Neural progenitor cell (in vitro differentiated cells): ENCODE measurements around the gene FUT7. TPM values are rescaled to one million over a fixed set of nuclear protein-coding genes. Genes with fewer than 3 reads are reported as not detected.

Experiments used
- DNase-seq: peaks from one replicate; pipeline ENCODE4 v3.0.0-alpha.2; 2016; ENCODE audit warnings: low spot score
- H2AFZ ChIP-seq: fragments of 200-600 bp; sonication (generic); replicated peaks from 2 replicates; pipeline ENCODE4 v1.6.1; 2016; ENCODE audit warnings: antibody characterized with exemption
- H3F3A ChIP-seq: fragments of 200-600 bp; sonication (generic); 2 replicates; pipeline ENCODE4 v1.6.1; 2016; ENCODE audit warnings: antibody characterized with exemption, low read depth
- H3K27ac ChIP-seq: fragments of 200-600 bp; sonication (generic); 2 replicates; pipeline ENCODE4 v1.5.1; 2016; ENCODE audit warnings: mild to moderate bottlenecking
- H3K27me3 ChIP-seq: fragments of 200-600 bp; sonication (generic); 2 replicates; pipeline ENCODE4 v1.6.1; 2016; ENCODE audit warnings: mild to moderate bottlenecking, moderate library complexity
- H3K36me3 ChIP-seq: fragments of 200-600 bp; sonication (generic); 2 replicates; pipeline ENCODE4 v1.5.1; 2016
- H3K4me1 ChIP-seq: fragments of 200-600 bp; sonication (generic); 2 replicates; pipeline ENCODE4 v1.6.1; 2016; ENCODE audit warnings: mixed run types
- H3K4me2 ChIP-seq: fragments of 200-600 bp; sonication (generic); 2 replicates; pipeline ENCODE4 v1.6.1; 2016
- H3K4me3 ChIP-seq: fragments of 200-600 bp; sonication (generic); 2 replicates; pipeline ENCODE4 v1.5.1; 2016
- H3K79me2 ChIP-seq: fragments of 200-600 bp; sonication (generic); 2 replicates; pipeline ENCODE4 v1.6.1; 2016; ENCODE audit warnings: low read depth
- H3K9ac ChIP-seq: fragments of 200-600 bp; sonication (generic); 2 replicates; pipeline ENCODE4 v1.6.1; 2016
- H3K9me3 ChIP-seq: fragments of 200-600 bp; sonication (generic); 2 replicates; pipeline ENCODE4 v1.5.1; 2016; ENCODE audit warnings: low read depth
- H4K20me1 ChIP-seq: fragments of 200-600 bp; sonication (generic); 2 replicates; pipeline ENCODE4 v1.6.1; 2016; ENCODE audit warnings: low read depth
- H3K27ac Mint-ChIP-seq: 3 replicates; pipeline ENCODE4 v1.8.0; 2021; ENCODE audit warnings: mixed read lengths
- H3K27me3 Mint-ChIP-seq: 2 replicates; pipeline ENCODE4 v1.8.0; 2022; ENCODE audit warnings: low read depth, mild to moderate bottlenecking, inconsistent platforms, moderate library complexity, mixed read lengths; ENCODE audit not compliant: insufficient read depth
- H3K36me3 Mint-ChIP-seq: 3 replicates; pipeline ENCODE4 v1.8.0; 2021; ENCODE audit warnings: mixed read lengths
- H3K4me1 Mint-ChIP-seq: 3 replicates; pipeline ENCODE4 v1.8.0; 2021; ENCODE audit warnings: mixed read lengths
- H3K4me3 Mint-ChIP-seq: 3 replicates; pipeline ENCODE4 v1.8.0; 2021; ENCODE audit warnings: mild to moderate bottlenecking, moderate library complexity, mixed read lengths
- H3K9me3 Mint-ChIP-seq: 3 replicates; pipeline ENCODE4 v1.8.0; 2020; ENCODE audit warnings: mixed read lengths
- CTCF ChIP-seq: fragments of 200-600 bp; sonication (generic); IDR thresholded peaks from 2 replicates; pipeline ENCODE4 v1.5.1; 2017; ENCODE audit warnings: antibody characterized with exemption, mild to moderate bottlenecking
- EZH2 ChIP-seq: fragments of 200-600 bp; sonication (generic); IDR thresholded peaks from 2 replicates; pipeline ENCODE4 v1.6.1; 2017; ENCODE audit warnings: antibody characterized with exemption, mild to moderate bottlenecking, moderate library complexity
- EZH2phosphoT487 ChIP-seq: fragments of 200-600 bp; sonication (generic); IDR thresholded peaks from 2 replicates; pipeline ENCODE4 v1.6.1; 2017; ENCODE audit warnings: antibody characterized with exemption
- total RNA-seq: library from RNA; depleted of rRNA; stranded (reverse); fragments of >200 nt; gene quantifications from 2 replicates; pipeline ENCODE4 v1.2.3, GENCODE V29; 2015; ENCODE audit warnings: low replicate concordance

The FUT7 gene
- total RNA-seq, 1 donor from 2014 or later = not detected

DNA sequence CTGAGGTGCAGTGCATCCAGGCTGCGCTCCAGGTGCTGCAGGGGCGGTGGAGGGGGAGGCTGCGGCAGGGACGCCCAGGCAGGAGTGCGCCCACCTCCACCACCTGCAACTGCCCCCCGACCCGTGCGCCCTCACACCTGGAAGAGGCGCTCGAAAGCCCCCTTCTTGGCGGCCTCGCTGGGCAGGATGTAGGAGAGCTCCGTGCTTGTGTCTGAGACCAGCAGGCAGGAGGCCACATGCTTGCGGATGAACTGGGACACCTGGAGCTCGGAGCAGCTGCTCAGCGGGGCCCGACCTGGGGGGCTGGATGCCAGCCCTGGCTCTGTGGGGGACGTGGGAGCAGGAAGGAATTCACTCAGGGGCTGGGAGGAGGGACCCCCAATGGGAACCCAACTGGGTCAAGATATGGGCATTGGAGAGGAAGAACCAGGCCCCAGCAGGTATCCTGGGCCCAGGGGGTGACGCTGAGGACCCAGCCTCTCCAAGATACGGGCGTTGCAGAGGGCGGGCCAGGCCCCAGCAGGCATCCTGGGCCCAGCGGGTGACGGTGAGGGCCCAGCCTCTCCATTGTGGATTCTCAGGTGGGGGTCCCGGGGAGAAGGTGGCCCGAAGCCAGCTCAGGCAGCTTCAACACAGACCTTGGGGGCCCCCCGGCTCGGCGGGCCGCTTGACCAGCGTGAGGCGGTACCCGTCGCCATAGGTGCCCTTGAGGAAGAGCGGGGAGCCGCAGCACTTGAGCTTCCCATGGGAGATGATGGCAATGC lies 16.9 kb downstream of the FUT7 start:
- no peak overlapping the region for H3K4me3 ChIP-seq
- H3K27me3 Mint-ChIP-seq = peaks cover 2% of the 10 kb centered on the region
- H3K9me3 Mint-ChIP-seq = no peaks in the 10 kb centered on the region
- H3K4me3 Mint-ChIP-seq = no peak overlapping the region
- H3K4me2 ChIP-seq = no peak overlapping the region
- H3K27ac ChIP-seq = no peak overlapping the region
- H3K4me1 Mint-ChIP-seq = no peaks in the 10 kb centered on the region
- H3K36me3 Mint-ChIP-seq = peaks cover 5% of the 10 kb centered on the region
- no peaks in the 10 kb centered on the region for H3K4me1 ChIP-seq
- no peak overlapping the region for H3K27ac Mint-ChIP-seq
- no peaks in the 10 kb centered on the region for H3F3A ChIP-seq
- H4K20me1 ChIP-seq = no peaks in the 10 kb centered on the region
- no peak overlapping the region for H2AFZ ChIP-seq
- TF ChIP-seq EZH2 = no peak
- TF ChIP-seq CTCF = no peak
- no peak for TF ChIP-seq EZH2phosphoT487
- no peaks in the 10 kb centered on the region for H3K36me3 ChIP-seq
- no peaks in the 10 kb centered on the region for H3K9me3 ChIP-seq
- H3K79me2 ChIP-seq = no peaks in the 10 kb centered on the region
- H3K27me3 ChIP-seq = no peaks in the 10 kb centered on the region
- no peak for DNase-seq
- H3K9ac ChIP-seq = no peak overlapping the region

GRCh38 chr9:137014166-137014565 lies 17.7 kb downstream of the FUT7 start:
- Mint-ChIP-seq H3K36me3 (peaks cover 5% of the 10 kb centered on the region), H3K4me3 (no peak overlapping the region), H3K27me3 (peaks cover 2% of the 10 kb centered on the region), H3K9me3 (no peaks in the 10 kb centered on the region), H3K27ac (no peak overlapping the region), H3K4me1 (no peaks in the 10 kb centered on the region)
- Histone ChIP-seq H3K9me3 (no peaks in the 10 kb centered on the region), H4K20me1 (no peaks in the 10 kb centered on the region), H3K27ac (no peak overlapping the region), H3K79me2 (no peaks in the 10 kb centered on the region), H3K4me1 (no peaks in the 10 kb centered on the region), H3K36me3 (no peaks in the 10 kb centered on the region), H2AFZ (no peak overlapping the region), H3K27me3 (no peaks in the 10 kb centered on the region), H3F3A (no peaks in the 10 kb centered on the region), H3K4me3 (no peak overlapping the region), H3K4me2 (no peak overlapping the region), H3K9ac (no peak overlapping the region)
- no peak for TF ChIP-seq EZH2phosphoT487
- no peak for TF ChIP-seq EZH2
- no peak for TF ChIP-seq CTCF
- no peak for DNase-seq

DNA sequence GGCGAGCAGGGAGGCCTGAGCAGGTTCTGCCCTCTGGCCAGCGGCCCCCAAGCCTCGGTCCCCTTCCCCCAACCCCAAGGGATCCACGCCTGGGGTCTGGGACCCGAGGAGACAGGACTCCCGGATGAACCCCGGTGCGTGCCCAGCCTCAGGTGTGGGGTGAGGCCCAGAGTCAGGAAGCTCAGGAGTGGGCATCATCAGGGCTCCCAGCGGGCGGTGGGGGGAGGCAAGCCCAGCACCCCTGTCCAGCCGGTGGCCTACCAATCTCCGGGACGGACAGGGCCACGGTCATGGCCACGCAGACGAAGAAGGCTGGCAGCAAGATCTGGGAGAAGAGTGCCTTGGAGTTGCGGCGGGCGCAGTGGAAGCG lies 18.3 kb downstream of the FUT7 start:
- H3K36me3 ChIP-seq = no peaks in the 10 kb centered on the region

More for the DNA sequence above, 18.3 kb downstream of the FUT7 start:
- Mint-ChIP-seq H3K27me3 (peaks cover 2% of the 10 kb centered on the region), H3K9me3 (no peaks in the 10 kb centered on the region), H3K36me3 (peaks cover 5% of the 10 kb centered on the region), H3K4me3 (no peak overlapping the region), H3K27ac (no peak overlapping the region), H3K4me1 (no peaks in the 10 kb centered on the region)
- no peak overlapping the region for H2AFZ ChIP-seq
- TF ChIP-seq EZH2 = no peak
- TF ChIP-seq EZH2phosphoT487 = no peak
- TF ChIP-seq CTCF = no peak
- no peaks in the 10 kb centered on the region for H3K27me3 ChIP-seq
- DNase-seq = no peak
- H4K20me1 ChIP-seq = no peaks in the 10 kb centered on the region
- no peak overlapping the region for H3K4me3 ChIP-seq
- H3K79me2 ChIP-seq = no peaks in the 10 kb centered on the region
- H3K9me3 ChIP-seq = no peaks in the 10 kb centered on the region
- H3K9ac ChIP-seq = no peak overlapping the region
- no peaks in the 10 kb centered on the region for H3K4me1 ChIP-seq
- no peaks in the 10 kb centered on the region for H3F3A ChIP-seq
- H3K4me2 ChIP-seq = no peak overlapping the region
- no peak overlapping the region for H3K27ac ChIP-seq
